A549 (cell line): ENCODE results near the gene PPP6R1.

ENCODE experiments used
- CTCF ChIP-seq: fragments of >200 bp; sonication (Bioruptor Twin); formaldehyde crosslinking; IDR thresholded peaks from 3 replicates; pipeline ENCODE4 v1.5.1; 2016
- EP300 ChIP-seq, 2 experiments: fragments of >200 bp; sonication (Bioruptor Twin); formaldehyde crosslinking; IDR thresholded peaks; 2 replicates in 1 of 2; 3 replicates in 1 of 2; pipeline ENCODE4 v1.6.1; 2016 to 2017
- MYC ChIP-seq: IDR thresholded peaks from 2 replicates; pipeline ENCODE4 v1.6.1; 2012; ENCODE audit warnings: mild to moderate bottlenecking, inconsistent platforms, low read length, improper control_type of control experiment, borderline replicate concordance
- NFE2L2 ChIP-seq: fragments of 150-350 bp; conservative IDR thresholded peaks from 2 replicates; pipeline ENCODE4 v1.6.1; 2014; ENCODE audit warnings: low read length
- PBX3 ChIP-seq: IDR thresholded peaks from 2 replicates; pipeline ENCODE4 v1.6.1; 2012
- POLR2A ChIP-seq: IDR thresholded peaks from 2 replicates; pipeline ENCODE4 v1.6.1; 2012; ENCODE audit warnings: mild to moderate bottlenecking, low read length
- RAD21 ChIP-seq, 2 experiments: fragments of >200 bp in 1 of 2; sonication (Bioruptor Twin) in 1 of 2; formaldehyde crosslinking in 1 of 2; IDR thresholded peaks in 1 of 2; conservative IDR thresholded peaks in 1 of 2; 2 replicates in 1 of 2; 3 replicates in 1 of 2; pipeline ENCODE4 v1.6.1; 2012 to 2018; ENCODE audit warnings: inconsistent platforms in 1 of 2
- RCOR1 ChIP-seq: fragments of 150-350 bp; IDR thresholded peaks from 2 replicates; pipeline ENCODE4 v1.6.1; 2014; ENCODE audit warnings: antibody characterized with exemption, low read length, low read depth
- REST ChIP-seq: fragments of 200-600 bp; sonication (generic); IDR thresholded peaks from 2 replicates; pipeline ENCODE4 v1.6.1; 2016; ENCODE audit warnings: antibody characterized with exemption, mild to moderate bottlenecking, moderate library complexity
- SMC3 ChIP-seq: fragments of >200 bp; sonication (Bioruptor Twin); formaldehyde crosslinking; IDR thresholded peaks from 3 replicates; pipeline ENCODE4 v1.6.1; 2018; ENCODE audit warnings: inconsistent platforms
- TP53 ChIP-seq: fragments of 250-450 bp; sonication (Bioruptor Pico); IDR thresholded peaks from 2 replicates; pipeline ENCODE4 v1.5.0; 2021; ENCODE audit warnings: mild to moderate bottlenecking, moderate library complexity
- USF2 ChIP-seq: fragments of 450-650 bp; IDR thresholded peaks from 2 replicates; pipeline ENCODE4 v1.6.1; 2014; ENCODE audit warnings: antibody characterized with exemption
- ZNF302 ChIP-seq: fragments of 250-450 bp; sonication (Bioruptor Pico); IDR thresholded peaks from 2 replicates; pipeline ENCODE4 v1.9.0; 2021; ENCODE audit warnings: inconsistent platforms, mild to moderate bottlenecking, moderate library complexity

- TF ChIP-seq CTCF (peak; percentile 36; the same call in 2 of the 3 replicates), SMC3 (peak; percentile 53; the same call in 2 of the 3 replicates), PBX3 (no peak), POLR2A (no peak), ZNF302 (no peak), REST (no peak), NFE2L2 (no peak), RAD21 (conservative IDR thresholded peaks at IDR 0.05 in 1 of 2, IDR thresholded peaks at IDR 0.05 in 1 of 2) (peak; percentile 61 to 83), MYC (no peak), RCOR1 (no peak), EP300 (IDR thresholded peaks at IDR 0.05) (no peak), USF2 (no peak), TP53 (no peak)
Observed at GRCh38 chr19:55212447-55212846, 46.4 kb downstream of the PPP6R1 start.
